K562 (cell line): ENCODE measurements around the gene METAP1D. TPM values are rescaled to one million over a fixed set of nuclear protein-coding genes. Genes with fewer than 3 reads are reported as not detected.
A peak's percentile ranks its signal among the peaks of the same experiment; 100 is the strongest.

Experiments
- ATAC-seq: fragments of 200-7000 bp; cut with Tn5 transposase; 3 replicates; pipeline ENCODE4 v1.9.1; 2020; ENCODE audit warnings: moderate library complexity
- BruUV-seq: library from RNA; stranded (reverse); fragments of 400-500 nt; replicated peaks from 2 replicates; lab custom pipeline; 2021; lab: Mats Ljungman, UMichigan
- CTCF ChIA-PET: fragments of 300-600 bp; formaldehyde crosslinking; extraction: SDS; loops from one replicate; lab custom pipeline; 2021; ENCODE audit warnings: low intra/inter-chr PET ratio; lab: Yijun Ruan, JAX
- POLR2A ChIA-PET: fragments of 300-600, 350-650 bp; sonication (Branson Sonifier 250); formaldehyde crosslinking; extraction: SDS; loops from one replicate; lab custom pipeline; 2021; ENCODE audit warnings: antibody characterized with exemption, inconsistent platforms; lab: Yijun Ruan, JAX
- DNase-seq, 4 experiments: peaks; one replicate each; pipeline versions ENCODE4 v3.0.0 to v3.0.0-alpha.2; 2011 to 2018; ENCODE audit warnings: low spot score in 3 of 4, mixed read lengths in 3 of 4; ENCODE audit errors: extremely low read depth in 1 of 4
- FAIRE-seq: peaks from 2 replicates; lab custom pipeline; 2011; peaks lifted over from hg19 to GRCh38; lab: Jason Lieb, UNC
- H2AFZ ChIP-seq: 2 replicates; pipeline ENCODE4 v1.6.0; 2011; ENCODE audit warnings: low read depth, low read length, control low read depth, inconsistent platforms
- H3K27ac ChIP-seq: fragments of 200-600 bp; 3 replicates; pipeline ENCODE4 v1.8.0; 2011; ENCODE audit warnings: low read depth, mild to moderate bottlenecking, control low read depth, inconsistent platforms, low read length, moderate library complexity, mixed read lengths; ENCODE audit errors: extremely low read depth
- H3K27me3 ChIP-seq, 2 experiments: fragments of 300-600 bp in 1 of 2; 2 replicates in 1 of 2; 3 replicates in 1 of 2; pipeline versions ENCODE4 v1.6.0 to v1.8.0; 2011; ENCODE audit warnings: inconsistent platforms in 2 of 2, low read length in 2 of 2, mild to moderate bottlenecking in 1 of 2, mixed read lengths in 1 of 2, moderate library complexity in 1 of 2; ENCODE audit not compliant: control insufficient read depth in 2 of 2, insufficient read depth in 2 of 2
- H3K36me3 ChIP-seq: fragments of 300-600 bp; 3 replicates; pipeline ENCODE4 v1.8.0; 2011; ENCODE audit warnings: mild to moderate bottlenecking, low read length, inconsistent platforms; ENCODE audit not compliant: control insufficient read depth, insufficient read depth
- H3K4me1 ChIP-seq, 2 experiments: fragments of 200-600 bp in 1 of 2; replicated peaks in 1 of 2; 2 replicates in 1 of 2; 3 replicates in 1 of 2; pipeline versions ENCODE4 v1.5.1 to v1.8.0; 2011; ENCODE audit warnings: inconsistent platforms in 2 of 2, low read length in 2 of 2, mild to moderate bottlenecking in 1 of 2, mixed read lengths in 1 of 2, moderate library complexity in 1 of 2; ENCODE audit not compliant: control insufficient read depth in 2 of 2, insufficient read depth in 2 of 2
- H3K4me2 ChIP-seq: 2 replicates; pipeline ENCODE4 v1.6.1; 2011; ENCODE audit warnings: low read length, control low read depth, inconsistent platforms, mixed read lengths; ENCODE audit not compliant: insufficient read depth
- H3K4me3 ChIP-seq: fragments of 200-600 bp; sonication (generic), shearing (Covaris generic); 2 replicates; pipeline ENCODE4 v1.5.1; 2016; ENCODE audit warnings: control low read depth, inconsistent platforms
- H3K79me2 ChIP-seq: fragments of 200-600 bp; 3 replicates; pipeline ENCODE4 v1.8.0; 2011; ENCODE audit warnings: low read length, inconsistent platforms; ENCODE audit not compliant: control insufficient read depth, insufficient read depth
- H3K9ac ChIP-seq, 2 experiments: 2 replicates each; pipeline versions ENCODE4 v1.6.0 to v1.6.1; 2011; ENCODE audit warnings: low read depth in 2 of 2, low read length in 2 of 2, control low read depth in 1 of 2, inconsistent platforms in 1 of 2, mild to moderate bottlenecking in 1 of 2, mixed read lengths in 1 of 2; ENCODE audit not compliant: insufficient read depth in 1 of 2
- H3K9me1 ChIP-seq: one replicate; pipeline ENCODE4 v1.6.0; 2011; ENCODE audit warnings: inconsistent platforms, mild to moderate bottlenecking, low read length, moderate library complexity; ENCODE audit not compliant: control insufficient read depth, insufficient read depth
- H3K9me3 ChIP-seq: replicated peaks from 2 replicates; pipeline ENCODE4 v1.5.1; 2011; ENCODE audit warnings: low read depth, low read length, inconsistent platforms; ENCODE audit not compliant: control insufficient read depth, insufficient read depth
- H4K20me1 ChIP-seq: replicated peaks from 2 replicates; pipeline ENCODE4 v1.6.1; 2011; ENCODE audit warnings: low read length, inconsistent platforms, mixed read lengths; ENCODE audit not compliant: control insufficient read depth, insufficient read depth
- BCL6 ChIP-seq: fragments of 250-450 bp; sonication (Bioruptor Pico); IDR thresholded peaks from 2 replicates; pipeline ENCODE4 v1.4.0; 2020
- C11orf30 ChIP-seq: fragments of 450-650 bp; IDR thresholded peaks from 2 replicates; pipeline ENCODE4 v1.6.1; 2016; ENCODE audit warnings: low read depth, mild to moderate bottlenecking
- ZBTB26 ChIP-seq: fragments of 450-650 bp; formaldehyde crosslinking; IDR thresholded peaks from 2 replicates; pipeline ENCODE4 v1.4.0; 2022; ENCODE audit warnings: missing genetic modification characterization
- ZNF316 ChIP-seq: fragments of 450-650 bp; IDR thresholded peaks from 2 replicates; pipeline ENCODE4 v1.6.1; 2016
- ZNF699 ChIP-seq: fragments of 250-450 bp; sonication (Bioruptor Pico); IDR thresholded peaks from 2 replicates; pipeline ENCODE4 v1.8.0; 2021; ENCODE audit warnings: mild to moderate bottlenecking, moderate library complexity; ENCODE audit not compliant: insufficient replicate concordance
- WGBS: fragments of 100-300 bp; shearing (Covaris generic); methylation state at CpG from one replicate; pipeline ENCODE4 v1.1.6; 2016; ENCODE audit warnings: low coverage, mixed read lengths; ENCODE audit not compliant: insufficient coverage; ENCODE audit errors: missing lambda C conversion rate; 5-methylcytosine and 5-hydroxymethylcytosine counted together
- in situ Hi-C: fragments of 300-500 bp; cut with MboI; formaldehyde crosslinking; loops from 4 replicates; pipeline ENCODE4 v1.15.0; 2018; ENCODE audit warnings: inconsistent platforms, mixed read lengths
- intact Hi-C: fragments of 100-400 bp; cut with micrococcal nuclease; formaldehyde crosslinking; loops from 2 replicates; pipeline ENCODE4 v1.14.2; 2022
- polyA plus RNA-seq, 8 experiments: library from polyadenylated mRNA; depleted of rRNA in 4 of 8; stranded (reverse) in 5 of 8; unstranded in 3 of 8; fragments of >200 nt; fragmentation: Nextera tagmentation in 2 of 8; fragmentation: Illumina TruSeq in 1 of 8; extraction: Ambion mirVana in 2 of 8; extraction: Trizol in 1 of 8; gene quantifications; 2 replicates each; pipeline versions ENCODE4 v1.2.1 to v1.2.3, GENCODE V29; 2011 to 2014; ENCODE audit warnings: inconsistent platforms in 1 of 8, missing spikeins in 1 of 8
- total RNA-seq, 7 experiments: library from RNA; depleted of rRNA in 6 of 7; stranded (reverse); fragments of >200 nt in 6 of 7; fragmentation: Illumina TruSeq in 2 of 7; extraction: Trizol in 2 of 7; gene quantifications; 2 replicates each; pipeline versions ENCODE4 v1.2.1 to v1.2.3, GENCODE V29; 2011 to 2021; ENCODE audit warnings: low replicate concordance in 1 of 7

METAP1D gene
- total and polyA plus RNA-seq, 9 of the 15 experiments (the other 6 are each of a cell fraction or from before 2014, with no cell fraction given): 8.0 to 23.4 (median 15.7) TPM

- Histone ChIP-seq H2AFZ (peak overlapping the region; percentile 35; the same call in 1 of the 2 replicates), H3K4me2 (no peak overlapping the region), H3K4me3 (no peak overlapping the region), H3K27ac (no peak overlapping the region), H3K9me3 (no peaks in the 10 kb centered on the region; the same call in 1 of the 2 replicates), H3K36me3 (no peaks in the 10 kb centered on the region), H3K27me3 (no peaks in the 10 kb centered on the region), H3K9me1 (no peaks in the 10 kb centered on the region), H3K9ac (no peak overlapping the region), H4K20me1 (no peaks in the 10 kb centered on the region), H3K79me2 (no peaks in the 10 kb centered on the region), H3K4me1 (peaks cover 0 to 29% of the 10 kb centered on the region in 2 experiments; a peak in 2 of 5 replicates)
- DNase-seq (peak in 1 of 4 experiments; percentile 9), ATAC-seq (no peak), FAIRE-seq (no peak)
- POLR2A ChIA-PET: interaction anchor here (0.6 kb wide), 2 partner anchors 296 to 709 kb away, joined by 3 read pairs; no protein-coding TSS in a partner anchor
- in situ Hi-C loops (loop anchor here (5.0 to 25.0 kb wide), 4 partner anchors 292 to 1147 kb away; no protein-coding TSS in a partner anchor), intact Hi-C loops (loop anchor here (10.0 kb wide), 1 partner anchor 185 kb away; the partner anchor contains the start of gene HAT1)
- TF ChIP-seq C11orf30 (peak; percentile 25; the same call in 1 of the 2 replicates), ZNF699 (no peak), ZNF316 (peak; percentile 39; the same call in 1 of the 2 replicates), ZBTB26 (CRISPR knock-in tag) (peak; percentile 79; the same call in 1 of the 2 replicates), BCL6 (CRISPR knock-in tag) (no peak)
- 65% methylated on average over 15 of the region's 29 CpGs for WGBS
- CTCF ChIA-PET: no interaction called here
- no TSS peak for BruUV-seq
These were observed 109.7 kb downstream of the METAP1D start for GRCh38 chr2:172109256-172109987.
